Keratinocyte (primary cell): ENCODE data around the gene PCCA.

ENCODE experiments used
- CTCF ChIP-seq, 3 experiments: IDR thresholded peaks in 1 of 3; conservative IDR thresholded peaks in 1 of 3; optimal IDR thresholded peaks in 1 of 3; 2 replicates in 2 of 3; 3 replicates in 1 of 3; pipeline versions ENCODE3 to v1.5.1; 2011; ENCODE audit warnings: low read length in 3 of 3, mild to moderate bottlenecking in 3 of 3, moderate library complexity in 2 of 3, control low read depth in 1 of 3, inconsistent platforms in 1 of 3; ENCODE audit not compliant: insufficient read depth in 2 of 3; ENCODE audit errors: extremely low read depth in 1 of 3
- EZH2 ChIP-seq: IDR thresholded peaks from one replicate; pipeline ENCODE4 v1.6.1; 2012; ENCODE audit warnings: inconsistent platforms, mild to moderate bottlenecking, low read length, moderate library complexity

GRCh38 chr13:100573121-100573520, 484.2 kb downstream of the PCCA start:
- peak; percentile 74 to 84 (median 83) for TF ChIP-seq CTCF (optimal IDR thresholded peaks at IDR 0.05 in 1 of 3, IDR thresholded peaks at IDR 0.05 in 1 of 3, conservative IDR thresholded peaks at IDR 0.05 in 1 of 3; ENCODE audit: extremely low read depth in 1 of 3, insufficient read depth in 2 of 3, low read length in 3 of 3)
- no peak for TF ChIP-seq EZH2
